ENCODE results near the gene WDR82. TPM values are rescaled to one million over a fixed set of nuclear protein-coding genes. Genes with fewer than 3 reads are reported as not detected.

WDR82 gene
- total RNA-seq, 6 donors from 2014 or later, result 23.0 to 63.6 (median 46.8) TPM

DNA sequence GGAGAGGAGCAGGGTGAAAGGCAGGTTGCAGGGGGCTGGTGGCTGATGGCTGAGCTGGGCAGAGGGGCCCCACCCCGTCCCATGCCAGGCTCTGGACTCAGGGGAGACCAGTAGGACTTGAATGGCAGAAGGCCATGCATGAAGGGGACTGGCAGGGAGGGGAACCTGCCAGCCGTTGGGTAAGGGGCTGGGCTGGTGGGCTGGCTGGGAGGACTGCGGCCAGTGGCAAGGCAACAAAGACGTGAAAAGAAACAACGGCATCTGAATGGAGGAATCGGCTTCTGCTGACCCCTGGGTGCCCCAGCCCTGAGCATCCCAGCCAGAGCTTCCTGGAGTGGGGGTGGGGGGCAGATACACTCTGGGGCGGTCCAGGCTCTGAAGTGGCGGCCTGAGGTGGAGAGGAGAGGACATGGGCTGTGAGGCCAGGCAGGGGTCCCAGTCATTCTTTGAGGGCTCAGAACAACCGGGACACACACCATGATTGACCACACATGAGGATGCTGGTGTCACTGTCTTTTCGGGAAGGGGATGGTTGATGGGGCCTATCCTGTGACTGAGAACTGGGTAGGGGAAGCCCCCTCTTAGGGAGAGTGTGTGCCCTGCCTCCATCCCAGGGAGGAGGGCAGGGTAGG is 20.9 kb upstream of the WDR82 start:
- peaks cover 9 to 24% (median 22%) of the 10 kb centered on the region in 4 donors for H3K4me1 ChIP-seq
- no peak for TF ChIP-seq EP300 (IDR thresholded peaks at IDR 0.05)
- TF ChIP-seq POLR2AphosphoS5 (IDR thresholded peaks at IDR 0.05), result no peak
- no peak for TF ChIP-seq CTCF (IDR thresholded peaks at IDR 0.05)
- TF ChIP-seq POLR2A (IDR thresholded peaks at IDR 0.05), result no peak
- peaks cover 0 to 6% (median 2%) of the 10 kb centered on the region in 4 donors for H3K36me3 ChIP-seq
- ATAC-seq (ENCODE audit: low FRiP score in 2 of 2) (no peak), DNase-seq (no peak)
- H3K27me3 ChIP-seq, result no peaks in the 10 kb centered on the region
- 37 to 46% methylated on average over 10 of the region's 10 CpGs for WGBS, 2 donors
- no peak overlapping the region for H3K4me3 ChIP-seq
- H3K9me3 ChIP-seq, result no peaks in the 10 kb centered on the region
- peak overlapping the region in 1 of 4 donors; percentile 25 for H3K27ac ChIP-seq

DNA sequence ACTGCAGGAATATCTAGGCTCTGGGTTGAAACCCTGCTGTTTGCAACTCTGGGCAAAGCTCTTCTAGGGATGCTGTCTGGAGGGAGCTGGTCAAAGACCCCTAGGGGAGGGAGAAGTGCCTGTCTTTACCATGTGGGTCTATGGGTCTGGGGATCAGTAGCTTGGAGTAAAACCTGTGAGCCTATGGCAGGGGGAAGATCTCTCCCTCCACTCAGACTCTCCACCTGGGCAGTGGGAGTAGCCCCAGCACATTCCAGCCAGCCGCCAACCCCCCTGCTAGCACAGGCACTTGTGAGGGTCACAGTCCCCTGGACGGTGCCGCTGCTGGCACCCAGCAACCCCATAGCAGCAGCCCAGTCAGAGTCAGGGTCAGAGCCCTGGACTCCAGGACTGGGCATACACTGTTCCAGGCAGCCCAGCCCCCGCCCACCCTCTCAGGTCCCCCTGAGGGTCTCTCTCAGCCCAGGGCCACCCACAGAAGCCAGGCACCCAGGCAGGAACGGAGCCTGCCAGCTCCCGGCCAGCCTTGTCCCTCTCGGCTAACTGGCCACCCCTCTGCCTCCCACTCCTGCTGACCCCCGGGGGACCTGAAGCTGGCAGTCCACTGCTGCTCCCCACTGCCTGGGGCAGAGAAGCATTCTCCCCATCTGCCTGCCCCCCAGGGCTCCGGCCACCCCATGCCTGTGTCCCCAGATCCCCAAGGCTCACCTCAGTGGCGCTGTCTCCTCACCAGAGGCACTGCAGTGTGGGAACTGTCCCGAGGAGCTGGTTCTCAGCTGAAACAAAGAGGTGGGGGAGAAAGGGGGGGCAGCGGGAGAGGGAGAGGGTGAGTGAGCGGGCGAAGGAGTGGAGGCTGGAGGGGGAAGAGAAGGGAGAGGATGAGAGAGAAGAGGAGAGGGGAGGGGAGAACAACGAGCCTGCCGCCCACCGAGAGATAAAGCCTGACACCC is 20.0 kb upstream of the WDR82 start:
- TF ChIP-seq POLR2A (IDR thresholded peaks at IDR 0.05) (no peak), CTCF (IDR thresholded peaks at IDR 0.05) (no peak), POLR2AphosphoS5 (IDR thresholded peaks at IDR 0.05) (no peak), EP300 (IDR thresholded peaks at IDR 0.05) (no peak)
- Histone ChIP-seq H3K27ac (no peak overlapping the region), H3K4me3 (no peak overlapping the region), H3K27me3 (no peaks in the 10 kb centered on the region), H3K4me1 (peaks cover 9 to 24% (median 22%) of the 10 kb centered on the region in 4 donors), H3K36me3 (peaks cover 0 to 13% (median 3%) of the 10 kb centered on the region in 4 donors), H3K9me3 (no peaks in the 10 kb centered on the region)
- DNase-seq (peak in 1 of 2 donors; percentile 62), ATAC-seq (ENCODE audit: low FRiP score in 2 of 2) (no peak)
- 36 to 37% methylated on average over 11 to 17 of the region's 17 CpGs for WGBS, 2 donors

DNA sequence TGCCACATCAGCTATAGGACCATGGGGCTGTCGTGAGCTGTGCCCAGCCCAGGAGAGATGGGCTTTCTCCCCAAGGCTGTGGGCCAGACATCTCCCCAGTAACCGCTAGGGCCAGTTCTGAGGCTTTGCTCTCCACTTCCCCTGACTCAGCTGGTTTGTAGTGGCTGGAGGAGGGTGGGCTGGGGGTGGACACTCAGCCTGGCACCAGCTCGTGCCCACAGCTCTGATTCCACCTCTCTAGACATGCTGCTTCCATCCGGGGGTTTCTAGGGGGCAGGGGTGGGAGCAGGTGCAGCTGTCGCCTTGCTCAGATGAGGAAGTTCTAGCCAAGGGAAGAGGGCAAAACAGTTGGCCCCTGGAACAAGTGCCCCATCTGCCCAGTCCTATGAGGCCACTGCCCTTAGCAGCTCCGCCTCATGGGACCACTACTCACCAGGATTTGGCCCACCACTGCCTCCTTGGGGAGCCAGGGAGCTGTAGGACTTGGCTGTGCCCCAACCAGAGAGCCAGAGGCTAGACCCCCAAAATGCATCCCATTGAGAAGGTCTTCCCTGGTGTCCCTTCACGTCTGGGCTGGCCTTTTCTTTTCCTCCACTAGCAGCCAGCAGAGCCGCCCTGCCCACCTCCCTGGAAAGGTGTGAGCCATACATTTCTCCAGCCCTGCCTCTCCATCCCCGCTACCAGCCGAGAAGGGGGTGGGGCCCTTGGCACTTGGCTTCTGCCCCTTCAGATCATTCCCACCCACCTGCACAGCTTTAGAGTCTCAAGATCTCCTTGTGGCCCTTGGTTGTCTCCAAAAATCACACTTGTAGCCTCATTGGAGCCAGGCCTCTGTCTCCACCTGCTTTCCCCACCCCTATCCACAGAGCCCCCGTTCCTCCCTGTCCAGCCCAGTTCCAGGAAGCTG is 19.0 kb upstream of the WDR82 start:
- Histone ChIP-seq H3K27me3 (no peaks in the 10 kb centered on the region), H3K4me3 (no peak overlapping the region), H3K27ac (no peak overlapping the region), H3K4me1 (peaks cover 9 to 24% (median 22%) of the 10 kb centered on the region in 4 donors), H3K9me3 (no peaks in the 10 kb centered on the region), H3K36me3 (peaks cover 0 to 22% (median 7%) of the 10 kb centered on the region in 4 donors)
- 72 to 76% methylated on average over 6 to 11 of the region's 11 CpGs for WGBS, 2 donors
- ATAC-seq (ENCODE audit: low FRiP score in 2 of 2) (no peak), DNase-seq (no peak)
- no peak for TF ChIP-seq EP300 (IDR thresholded peaks at IDR 0.05)
- TF ChIP-seq POLR2A (IDR thresholded peaks at IDR 0.05), result no peak
- TF ChIP-seq CTCF (IDR thresholded peaks at IDR 0.05), result no peak
- TF ChIP-seq POLR2AphosphoS5 (IDR thresholded peaks at IDR 0.05), result no peak

- Histone ChIP-seq H3K27ac (no peak overlapping the region), H3K27me3 (no peaks in the 10 kb centered on the region), H3K4me1 (peaks cover 9 to 24% (median 22%) of the 10 kb centered on the region in 4 donors), H3K9me3 (no peaks in the 10 kb centered on the region), H3K4me3 (no peak overlapping the region), H3K36me3 (peaks cover 0 to 39% (median 20%) of the 10 kb centered on the region in 4 donors)
- no peak for ATAC-seq (ENCODE audit: low FRiP score in 2 of 2)
- WGBS, 2 donors, result 96 to 97% methylated on average over 4 to 5 of the region's 5 CpGs
- TF ChIP-seq POLR2AphosphoS5 (IDR thresholded peaks at IDR 0.05), result no peak
- TF ChIP-seq POLR2A (IDR thresholded peaks at IDR 0.05), result no peak
- TF ChIP-seq EP300 (IDR thresholded peaks at IDR 0.05), result no peak
- TF ChIP-seq CTCF (IDR thresholded peaks at IDR 0.05), result no peak
- no peak for DNase-seq
These were observed 17.3 kb upstream of the WDR82 start for GRCh38 chr3:52295671-52296208.

All from upper lobe of left lung (tissue), 6 donors.